DOHH2 (cell line): Measurements from ENCODE around the gene ARHGAP22.

ENCODE experiments used
- H3F3A ChIP-seq: fragments of 200-600 bp; sonication (generic), shearing (Covaris generic); 2 replicates; pipeline ENCODE4 v1.6.0; 2016; ENCODE audit warnings: antibody characterized with exemption, mild to moderate bottlenecking; ENCODE audit not compliant: control insufficient read depth, insufficient read depth
- H3K27ac ChIP-seq: fragments of 200-600 bp; sonication (generic); 2 replicates; pipeline ENCODE4 v1.5.1; 2014; ENCODE audit warnings: low read depth, mild to moderate bottlenecking, low read length, moderate library complexity
- H3K27me3 ChIP-seq: fragments of 200-600 bp; sonication (generic); 2 replicates; pipeline ENCODE4 v1.6.1; 2014; ENCODE audit warnings: mild to moderate bottlenecking, low read length, mixed read lengths; ENCODE audit not compliant: control insufficient read depth
- H3K36me3 ChIP-seq: fragments of 200-600 bp; sonication (generic); 2 replicates; pipeline ENCODE4 v1.6.1; 2014; ENCODE audit warnings: mild to moderate bottlenecking, low read length, moderate library complexity, mixed read lengths; ENCODE audit not compliant: control insufficient read depth
- H3K4me1 ChIP-seq: fragments of 200-600 bp; sonication (generic); 2 replicates; pipeline ENCODE4 v1.6.1; 2014; ENCODE audit warnings: mild to moderate bottlenecking, low read length, mixed read lengths; ENCODE audit not compliant: control insufficient read depth
- H3K4me2 ChIP-seq: fragments of 200-600 bp; sonication (generic); 2 replicates; pipeline ENCODE4 v1.6.0; 2014; ENCODE audit warnings: mild to moderate bottlenecking, low read length, moderate library complexity
- H3K4me3 ChIP-seq: fragments of 200-600 bp; sonication (generic); 2 replicates; pipeline ENCODE4 v1.5.1; 2014; ENCODE audit warnings: mild to moderate bottlenecking, low read length, mixed read lengths
- H3K79me2 ChIP-seq: fragments of 200-600 bp; sonication (generic); 2 replicates; pipeline ENCODE4 v1.6.1; 2014; ENCODE audit warnings: mild to moderate bottlenecking, low read length, mixed read lengths; ENCODE audit not compliant: control insufficient read depth
- H3K9me2 ChIP-seq: fragments of 200-600 bp; sonication (generic); replicated peaks from 2 replicates; pipeline ENCODE4 v1.6.1; 2014; ENCODE audit warnings: mild to moderate bottlenecking, low read length, mixed read lengths; ENCODE audit not compliant: control insufficient read depth
- H3K9me3 ChIP-seq: fragments of 200-600 bp; sonication (generic); 2 replicates; pipeline ENCODE4 v1.6.1; 2014; ENCODE audit warnings: antibody characterized with exemption, low read length, mixed read lengths; ENCODE audit not compliant: control insufficient read depth, insufficient read depth
- H4K20me1 ChIP-seq: fragments of 200-600 bp; sonication (generic); 2 replicates; pipeline ENCODE4 v1.6.0; 2014; ENCODE audit warnings: low read depth, mild to moderate bottlenecking, antibody characterized with exemption, low read length, moderate library complexity; ENCODE audit not compliant: control insufficient read depth, insufficient read depth
- EZH2phosphoT487 ChIP-seq: fragments of 200-600 bp; sonication (generic); IDR thresholded peaks from 2 replicates; pipeline ENCODE4 v1.6.1; 2017; ENCODE audit warnings: borderline replicate concordance, mild to moderate bottlenecking, antibody characterized with exemption, low read length, moderate library complexity, mixed read lengths
- TF ChIP-seq, protein P1 (sequence below): fragments of 200-600 bp; sonication (generic); IDR thresholded peaks from one replicate; pipeline ENCODE4 v1.5.1; 2014; ENCODE audit warnings: antibody characterized with exemption, mild to moderate bottlenecking, low read depth, low read length; ENCODE audit not compliant: poor library complexity, severe bottlenecking

The ARHGAP22 gene

DNA sequence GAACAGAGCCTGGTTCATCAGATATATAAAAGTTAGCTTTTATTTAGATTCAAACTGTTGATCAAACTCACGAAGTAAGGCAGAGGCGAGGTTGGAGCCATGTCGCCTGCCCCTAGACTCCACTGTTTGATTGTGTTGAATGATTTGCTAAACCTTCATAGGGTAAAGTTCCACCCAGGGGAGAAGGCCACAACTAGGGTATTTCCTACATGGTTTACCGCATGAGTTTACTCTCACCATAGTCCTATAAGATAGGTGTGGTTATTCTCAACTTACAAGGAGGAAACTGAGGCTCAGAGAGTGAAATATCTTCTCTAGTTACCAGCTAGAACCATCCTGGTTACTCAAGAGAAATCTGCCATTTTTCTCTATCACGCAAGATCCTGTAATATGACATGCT is 31.8 kb downstream of the ARHGAP22 start:
- H4K20me1 ChIP-seq, result no peaks in the 10 kb centered on the region
- TF ChIP-seq, protein P1, sequence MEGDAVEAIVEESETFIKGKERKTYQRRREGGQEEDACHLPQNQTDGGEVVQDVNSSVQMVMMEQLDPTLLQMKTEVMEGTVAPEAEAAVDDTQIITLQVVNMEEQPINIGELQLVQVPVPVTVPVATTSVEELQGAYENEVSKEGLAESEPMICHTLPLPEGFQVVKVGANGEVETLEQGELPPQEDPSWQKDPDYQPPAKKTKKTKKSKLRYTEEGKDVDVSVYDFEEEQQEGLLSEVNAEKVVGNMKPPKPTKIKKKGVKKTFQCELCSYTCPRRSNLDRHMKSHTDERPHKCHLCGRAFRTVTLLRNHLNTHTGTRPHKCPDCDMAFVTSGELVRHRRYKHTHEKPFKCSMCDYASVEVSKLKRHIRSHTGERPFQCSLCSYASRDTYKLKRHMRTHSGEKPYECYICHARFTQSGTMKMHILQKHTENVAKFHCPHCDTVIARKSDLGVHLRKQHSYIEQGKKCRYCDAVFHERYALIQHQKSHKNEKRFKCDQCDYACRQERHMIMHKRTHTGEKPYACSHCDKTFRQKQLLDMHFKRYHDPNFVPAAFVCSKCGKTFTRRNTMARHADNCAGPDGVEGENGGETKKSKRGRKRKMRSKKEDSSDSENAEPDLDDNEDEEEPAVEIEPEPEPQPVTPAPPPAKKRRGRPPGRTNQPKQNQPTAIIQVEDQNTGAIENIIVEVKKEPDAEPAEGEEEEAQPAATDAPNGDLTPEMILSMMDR, result no peak
- TF ChIP-seq EZH2phosphoT487, result no peak
- H3K4me2 ChIP-seq, result no peak overlapping the region
- no peak overlapping the region for H3K4me3 ChIP-seq
- peaks cover 8% of the 10 kb centered on the region for H3K27me3 ChIP-seq
- no peaks in the 10 kb centered on the region for H3K9me3 ChIP-seq
- no peaks in the 10 kb centered on the region for H3K9me2 ChIP-seq
- no peak overlapping the region for H3K27ac ChIP-seq
- H3K4me1 ChIP-seq, result peaks cover 53% of the 10 kb centered on the region
- peaks cover 7% of the 10 kb centered on the region for H3F3A ChIP-seq
- no peaks in the 10 kb centered on the region for H3K36me3 ChIP-seq
- H3K79me2 ChIP-seq, result no peaks in the 10 kb centered on the region

DNA sequence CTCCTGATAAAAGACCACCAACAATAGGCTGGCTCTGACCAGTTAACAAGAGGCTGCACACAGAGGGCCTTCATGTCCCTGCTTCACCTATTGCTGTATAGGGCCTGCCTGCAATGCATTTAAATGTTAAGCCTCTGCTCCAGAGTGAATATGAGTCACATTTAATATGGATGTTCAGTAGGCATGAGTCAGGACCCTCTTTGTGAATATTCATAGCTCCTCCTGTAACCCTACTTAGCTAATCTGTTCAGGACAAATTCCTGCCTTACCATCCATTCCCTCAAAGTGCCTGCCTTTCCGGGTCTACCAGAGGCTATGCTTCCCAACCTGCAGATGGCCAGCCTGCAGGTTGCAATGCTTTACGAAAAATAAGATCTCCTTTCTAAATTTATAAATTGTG is 32.5 kb downstream of the ARHGAP22 start:
- Histone ChIP-seq H3K36me3 (no peaks in the 10 kb centered on the region), H3K9me2 (no peaks in the 10 kb centered on the region), H3F3A (peaks cover 5% of the 10 kb centered on the region), H4K20me1 (no peaks in the 10 kb centered on the region), H3K27ac (no peak overlapping the region), H3K27me3 (peaks cover 8% of the 10 kb centered on the region), H3K79me2 (no peaks in the 10 kb centered on the region), H3K4me1 (peaks cover 47% of the 10 kb centered on the region), H3K4me2 (no peak overlapping the region), H3K9me3 (no peaks in the 10 kb centered on the region), H3K4me3 (no peak overlapping the region)
- TF ChIP-seq, protein P1, result no peak
- no peak for TF ChIP-seq EZH2phosphoT487

DNA sequence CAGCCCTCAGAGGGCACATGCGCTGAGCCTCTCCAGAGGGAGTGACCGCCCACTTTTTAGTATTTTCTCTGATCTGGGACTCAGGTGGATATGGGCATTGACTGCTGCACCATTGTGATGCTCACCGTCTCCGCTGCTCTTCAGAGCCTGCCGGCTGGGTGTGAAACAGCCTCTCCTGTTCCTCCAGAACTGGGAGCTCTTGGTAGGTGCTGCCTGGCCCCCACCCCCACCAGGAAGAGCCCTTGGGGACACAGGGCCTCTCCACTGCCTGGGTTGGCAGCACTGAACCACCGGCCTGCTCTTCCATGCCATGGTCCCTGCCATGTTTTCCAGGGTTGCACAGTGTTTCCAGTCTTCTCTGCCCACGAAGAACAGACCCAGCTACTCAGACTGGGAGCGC is 36.3 kb downstream of the ARHGAP22 start:
- Histone ChIP-seq H3K9me2 (no peaks in the 10 kb centered on the region), H3K27me3 (peaks cover 10% of the 10 kb centered on the region), H3K27ac (no peak overlapping the region), H3F3A (no peaks in the 10 kb centered on the region), H3K79me2 (no peaks in the 10 kb centered on the region), H3K9me3 (no peaks in the 10 kb centered on the region), H3K4me1 (peaks cover 8% of the 10 kb centered on the region), H3K36me3 (no peaks in the 10 kb centered on the region), H3K4me2 (no peak overlapping the region), H3K4me3 (no peak overlapping the region), H4K20me1 (no peaks in the 10 kb centered on the region)
- TF ChIP-seq EZH2phosphoT487, result no peak
- TF ChIP-seq, protein P1, result no peak

DNA sequence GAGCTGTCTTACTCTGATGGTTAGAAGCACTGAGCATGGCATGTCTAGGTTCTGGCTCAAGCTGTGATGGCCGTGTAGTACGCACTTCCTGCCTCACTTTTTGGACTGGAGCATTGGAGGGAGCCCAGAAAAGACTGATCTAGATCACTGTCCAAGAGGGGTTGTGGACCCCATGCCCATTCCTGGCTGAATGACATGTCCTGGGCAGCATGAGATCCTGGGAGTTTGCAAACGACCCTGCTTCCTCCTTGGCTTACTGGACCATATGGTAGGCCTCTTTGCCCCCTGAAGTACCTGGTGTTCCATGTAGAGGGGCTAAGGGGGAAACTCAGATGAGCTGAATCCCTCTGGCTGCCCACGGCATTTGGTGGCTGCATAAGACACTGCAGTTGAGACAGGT is 36.7 kb downstream of the ARHGAP22 start:
- Histone ChIP-seq H3K27ac (no peak overlapping the region), H3K4me2 (no peak overlapping the region), H3K9me2 (no peaks in the 10 kb centered on the region), H3K79me2 (no peaks in the 10 kb centered on the region), H3K27me3 (peaks cover 9% of the 10 kb centered on the region), H3K9me3 (no peaks in the 10 kb centered on the region), H4K20me1 (no peaks in the 10 kb centered on the region), H3K36me3 (no peaks in the 10 kb centered on the region), H3F3A (no peaks in the 10 kb centered on the region), H3K4me1 (peaks cover 4% of the 10 kb centered on the region), H3K4me3 (no peak overlapping the region)
- TF ChIP-seq, protein P1, result no peak
- no peak for TF ChIP-seq EZH2phosphoT487
